ENCODE results near the gene RCAN2. TPM values are rescaled to one million over a fixed set of nuclear protein-coding genes. Genes with fewer than 3 reads are reported as not detected.

The RCAN2 gene
- total and polyA plus RNA-seq, 2 experiments from 2014 or later = 44.9 to 55.6 TPM

DNA sequence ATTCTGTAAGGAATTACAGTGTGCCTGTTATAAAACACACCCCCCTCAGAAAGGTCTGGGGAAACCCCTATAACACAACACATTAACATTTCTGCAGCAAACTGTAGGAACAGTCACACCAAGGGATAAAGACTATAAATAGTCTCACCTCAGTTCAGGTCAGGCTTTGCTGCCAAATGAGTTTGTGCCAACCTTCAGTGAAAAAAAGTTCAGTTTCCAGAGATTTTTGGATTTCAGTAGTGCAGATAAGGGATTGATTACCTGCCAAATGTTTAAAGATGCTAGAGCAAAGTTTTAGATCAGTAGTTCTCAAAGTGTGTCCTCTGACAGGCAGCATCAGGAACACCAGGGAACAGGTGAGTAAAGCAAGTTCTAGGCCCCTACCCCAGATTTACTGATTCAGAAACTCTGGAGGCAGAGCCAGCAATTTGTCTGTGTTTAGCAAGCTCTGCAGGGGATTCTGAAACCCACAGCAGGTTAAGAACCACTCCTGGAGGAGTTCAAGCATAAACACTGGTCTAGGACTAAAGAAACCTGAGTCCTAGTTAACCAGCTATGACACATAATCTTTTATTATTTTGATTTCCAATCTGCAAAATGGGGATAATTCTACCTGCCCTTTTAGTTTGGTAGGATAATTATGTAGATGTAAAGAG is 111.0 kb downstream of the RCAN2 start:
- H3K27ac ChIP-seq = peak overlapping the region; percentile 14
- peaks cover 8% of the 10 kb centered on the region for H3K4me1 ChIP-seq (ENCODE audit: low read depth)
- TF ChIP-seq, protein P1, sequence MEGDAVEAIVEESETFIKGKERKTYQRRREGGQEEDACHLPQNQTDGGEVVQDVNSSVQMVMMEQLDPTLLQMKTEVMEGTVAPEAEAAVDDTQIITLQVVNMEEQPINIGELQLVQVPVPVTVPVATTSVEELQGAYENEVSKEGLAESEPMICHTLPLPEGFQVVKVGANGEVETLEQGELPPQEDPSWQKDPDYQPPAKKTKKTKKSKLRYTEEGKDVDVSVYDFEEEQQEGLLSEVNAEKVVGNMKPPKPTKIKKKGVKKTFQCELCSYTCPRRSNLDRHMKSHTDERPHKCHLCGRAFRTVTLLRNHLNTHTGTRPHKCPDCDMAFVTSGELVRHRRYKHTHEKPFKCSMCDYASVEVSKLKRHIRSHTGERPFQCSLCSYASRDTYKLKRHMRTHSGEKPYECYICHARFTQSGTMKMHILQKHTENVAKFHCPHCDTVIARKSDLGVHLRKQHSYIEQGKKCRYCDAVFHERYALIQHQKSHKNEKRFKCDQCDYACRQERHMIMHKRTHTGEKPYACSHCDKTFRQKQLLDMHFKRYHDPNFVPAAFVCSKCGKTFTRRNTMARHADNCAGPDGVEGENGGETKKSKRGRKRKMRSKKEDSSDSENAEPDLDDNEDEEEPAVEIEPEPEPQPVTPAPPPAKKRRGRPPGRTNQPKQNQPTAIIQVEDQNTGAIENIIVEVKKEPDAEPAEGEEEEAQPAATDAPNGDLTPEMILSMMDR (IDR thresholded peaks at IDR 0.05; ENCODE audit: low read depth, low read length) = no peak
- no peaks in the 10 kb centered on the region for H3K36me3 ChIP-seq
- H3K4me3 ChIP-seq = no peak overlapping the region
- no peaks in the 10 kb centered on the region for H3K9me3 ChIP-seq (ENCODE audit: low read depth)
- no peaks in the 10 kb centered on the region for H3K27me3 ChIP-seq
- no peak for DNase-seq (ENCODE audit: low read depth in 1 of 2, low spot score in 1 of 2)

DNA sequence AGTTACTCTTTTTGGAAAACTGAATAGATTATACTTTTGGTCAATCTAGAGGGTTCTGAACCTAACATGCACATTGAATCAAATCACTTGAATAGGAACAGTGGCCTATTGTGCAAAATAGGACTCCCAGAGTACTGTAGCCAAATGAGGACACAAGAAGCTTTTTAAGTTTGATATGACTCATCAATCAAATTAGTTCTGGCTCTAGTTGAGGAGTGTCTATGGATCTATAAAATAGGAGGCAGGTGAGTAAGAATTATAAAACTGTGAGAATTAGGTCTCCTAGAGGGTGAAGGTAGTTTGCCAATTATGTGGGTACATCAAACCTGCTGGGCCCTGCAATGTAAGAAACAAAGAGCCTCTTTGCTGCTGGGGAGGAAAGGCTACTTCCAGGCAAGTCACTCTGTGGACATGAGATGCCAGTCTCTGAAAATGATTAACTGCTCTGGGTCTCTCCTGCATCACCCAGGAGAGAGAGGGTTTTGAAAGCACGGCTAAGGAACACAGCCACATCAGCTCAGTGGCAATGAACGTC is 112.3 kb downstream of the RCAN2 start:
- no peak for DNase-seq (ENCODE audit: low read depth in 1 of 2, low spot score in 1 of 2)
- Histone ChIP-seq H3K9me3 (ENCODE audit: low read depth) (no peaks in the 10 kb centered on the region), H3K4me3 (no peak overlapping the region), H3K36me3 (no peaks in the 10 kb centered on the region), H3K27me3 (no peaks in the 10 kb centered on the region), H3K4me1 (ENCODE audit: low read depth) (peaks cover 8% of the 10 kb centered on the region), H3K27ac (no peak overlapping the region)
- TF ChIP-seq, protein P1 (IDR thresholded peaks at IDR 0.05; ENCODE audit: low read depth, low read length) = no peak

DNA sequence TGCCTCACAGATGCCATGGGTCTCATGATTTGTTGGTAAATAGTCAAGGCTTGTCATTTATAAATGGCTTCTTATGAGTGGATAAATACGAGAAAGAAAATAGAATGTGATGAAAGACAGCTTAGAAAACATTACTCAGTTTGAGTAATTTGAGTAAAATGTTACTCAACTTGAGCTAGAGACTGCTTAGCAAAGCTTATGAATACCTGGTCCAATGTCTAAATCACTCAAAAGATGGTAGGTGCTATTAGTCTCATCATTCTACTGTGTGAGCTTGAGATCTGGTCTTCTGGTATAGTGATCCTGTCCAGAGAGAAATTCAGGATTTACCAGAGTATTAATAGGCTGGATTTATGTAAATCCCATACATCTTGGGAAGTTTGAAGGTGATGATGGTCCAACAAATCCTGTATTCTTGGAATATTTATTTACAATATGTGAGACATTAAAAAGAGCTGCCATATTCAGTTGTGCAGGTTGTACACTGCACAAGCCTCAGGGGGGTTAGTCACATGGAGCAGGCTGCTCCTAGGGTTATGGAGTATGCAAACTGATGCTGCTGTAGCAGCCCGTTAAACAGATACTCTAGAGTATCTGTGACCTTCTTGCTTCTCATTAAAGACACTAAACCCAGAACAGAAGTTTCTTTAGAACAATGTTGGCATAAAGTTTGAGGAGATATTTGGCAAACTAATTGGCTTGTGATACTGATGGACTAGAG is 112.9 kb downstream of the RCAN2 start:
- no peaks in the 10 kb centered on the region for H3K36me3 ChIP-seq
- peaks cover 8% of the 10 kb centered on the region for H3K4me1 ChIP-seq (ENCODE audit: low read depth)
- no peak overlapping the region for H3K27ac ChIP-seq
- no peaks in the 10 kb centered on the region for H3K9me3 ChIP-seq (ENCODE audit: low read depth)
- H3K4me3 ChIP-seq = no peak overlapping the region
- H3K27me3 ChIP-seq = no peaks in the 10 kb centered on the region
- no peak for DNase-seq (ENCODE audit: low read depth in 1 of 2, low spot score in 1 of 2)
- TF ChIP-seq, protein P1 (IDR thresholded peaks at IDR 0.05; ENCODE audit: low read depth, low read length) = no peak

DNA sequence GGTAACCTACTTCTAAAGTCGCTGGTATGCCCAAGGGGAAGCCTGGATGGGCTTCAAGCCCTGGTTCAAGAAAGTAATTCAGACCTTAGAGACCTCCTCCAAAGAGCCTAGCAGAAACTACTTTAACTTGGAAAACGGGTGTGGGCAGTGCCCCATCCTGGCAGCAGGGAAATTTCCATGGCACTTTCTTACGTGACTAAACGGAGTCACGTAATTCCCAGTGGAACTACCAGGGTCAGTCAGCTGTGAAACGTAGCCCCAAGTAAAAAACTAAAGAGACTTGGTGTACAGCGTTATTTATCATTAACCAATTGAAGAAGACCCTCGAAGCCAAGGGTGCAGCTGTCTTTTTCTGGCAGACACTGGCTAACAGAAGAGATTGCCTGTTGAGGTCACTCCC is 114.0 kb downstream of the RCAN2 start:
- DNase-seq (ENCODE audit: low read depth in 1 of 2, low spot score in 1 of 2) = no peak
- TF ChIP-seq, protein P1 (IDR thresholded peaks at IDR 0.05; ENCODE audit: low read depth, low read length) = no peak
- H3K9me3 ChIP-seq (ENCODE audit: low read depth) = no peaks in the 10 kb centered on the region
- H3K4me1 ChIP-seq (ENCODE audit: low read depth) = peaks cover 8% of the 10 kb centered on the region
- no peak overlapping the region for H3K27ac ChIP-seq
- no peaks in the 10 kb centered on the region for H3K36me3 ChIP-seq
- H3K4me3 ChIP-seq = no peak overlapping the region
- no peaks in the 10 kb centered on the region for H3K27me3 ChIP-seq

DNA sequence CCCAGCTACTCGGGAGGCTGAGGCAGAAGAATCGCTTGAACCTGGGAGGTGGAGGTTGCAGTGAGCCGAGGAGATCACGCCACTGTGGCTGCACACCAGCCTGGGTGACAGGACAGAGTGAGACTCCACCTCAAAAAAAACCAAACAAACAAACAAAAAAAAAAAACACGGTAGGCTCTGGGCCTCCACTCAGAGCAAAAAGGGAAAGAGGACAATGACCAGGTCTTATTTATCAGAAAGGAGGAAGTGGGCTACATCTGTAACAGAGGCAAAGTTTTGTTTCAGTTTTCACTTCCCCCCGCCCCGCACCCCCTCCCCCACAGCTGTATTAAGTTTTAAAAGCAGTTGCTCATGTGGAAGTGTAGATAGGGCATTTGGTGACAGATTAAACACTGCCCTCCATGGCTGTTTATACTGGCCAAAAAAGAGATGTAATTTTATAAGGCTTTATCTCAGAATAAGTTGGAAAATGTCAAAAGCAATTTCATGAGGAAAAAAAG is 114.6 kb downstream of the RCAN2 start:
- Histone ChIP-seq H3K36me3 (no peaks in the 10 kb centered on the region), H3K27ac (no peak overlapping the region), H3K4me1 (ENCODE audit: low read depth) (peaks cover 8% of the 10 kb centered on the region), H3K4me3 (no peak overlapping the region), H3K27me3 (no peaks in the 10 kb centered on the region), H3K9me3 (ENCODE audit: low read depth) (no peaks in the 10 kb centered on the region)
- TF ChIP-seq, protein P1 (IDR thresholded peaks at IDR 0.05; ENCODE audit: low read depth, low read length) = no peak
- DNase-seq (ENCODE audit: low read depth in 1 of 2, low spot score in 1 of 2) = no peak
